GM23248 (cell line): Measurements from ENCODE around the gene CYGB.

ENCODE experiments used
- EZH2 ChIP-seq: fragments of 200-600 bp; sonication (generic); IDR thresholded peaks from 2 replicates; pipeline ENCODE4 v1.6.1; 2018; ENCODE audit warnings: antibody characterized with exemption, mild to moderate bottlenecking; ENCODE audit not compliant: insufficient read depth, poor library complexity, severe bottlenecking
- EZH2phosphoT487 ChIP-seq: fragments of 200-600 bp; sonication (generic); IDR thresholded peaks from 2 replicates; pipeline ENCODE4 v1.6.1; 2018; ENCODE audit warnings: antibody characterized with exemption, moderate library complexity, mild to moderate bottlenecking, low read depth; ENCODE audit not compliant: insufficient read depth

DNA sequence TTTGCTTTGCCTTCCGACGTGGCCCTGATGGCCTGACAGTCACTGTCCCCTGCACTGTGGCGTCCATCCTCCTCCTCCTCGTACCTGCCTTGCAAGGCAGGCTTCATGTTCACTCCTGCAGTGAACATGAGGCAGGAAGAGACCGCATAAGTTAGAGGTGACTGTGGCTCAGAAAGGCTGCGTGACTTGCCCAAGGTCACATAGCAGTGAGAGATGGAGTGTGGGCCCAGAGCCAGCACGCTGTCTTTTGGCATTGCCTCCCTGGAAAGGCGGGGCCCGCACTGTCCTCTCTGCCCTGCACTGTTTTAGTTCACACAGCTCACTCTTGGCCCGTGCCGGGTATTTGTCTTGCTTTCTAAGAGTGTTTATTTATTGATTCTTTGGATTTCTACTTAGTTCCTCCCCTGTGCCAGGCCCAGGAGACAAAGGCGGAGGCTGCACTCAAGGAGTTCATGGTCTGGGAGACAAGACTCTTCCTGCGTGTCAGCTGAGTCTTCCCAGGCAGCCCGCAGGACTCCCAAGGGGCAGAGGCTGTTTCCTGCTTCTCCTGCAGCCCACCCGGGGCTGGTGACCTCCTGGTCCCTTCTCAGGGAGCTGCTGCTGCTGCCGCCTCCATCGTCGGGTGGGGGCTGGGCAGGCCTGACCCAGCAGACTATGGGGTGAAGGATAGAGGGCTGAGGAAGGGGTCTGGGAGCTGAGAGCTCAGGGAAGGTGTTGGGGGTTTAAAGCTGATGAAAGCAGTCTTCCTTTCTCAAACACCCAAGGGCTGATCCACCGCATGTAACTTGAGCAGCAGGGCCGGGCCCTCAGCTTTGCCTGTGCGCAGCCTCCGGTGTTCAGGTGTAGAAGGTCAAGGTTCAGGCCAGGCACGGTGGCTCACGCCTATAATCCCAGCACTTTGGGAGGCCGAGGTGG, 12.7 kb downstream of the CYGB start:
- TF ChIP-seq EZH2 (no peak), EZH2phosphoT487 (no peak)
